ENCODE results near the gene CAMK2D.

Gene CAMK2D

GRCh38 chr4:113613503-113613902 lies 148.0 kb downstream of the CAMK2D start:
- no peak for DNase-seq (ENCODE audit: low read depth in 2 of 3, low spot score in 2 of 3)

GRCh38 chr4:113610537-113610936 lies 151.0 kb downstream of the CAMK2D start:
- DNase-seq (ENCODE audit: low read depth in 2 of 3, low spot score in 2 of 3): no peak

GRCh38 chr4:113607998-113608397 lies 153.5 kb downstream of the CAMK2D start:
- DNase-seq (ENCODE audit: low read depth in 2 of 3, low spot score in 2 of 3): no peak

- DNase-seq (ENCODE audit: low read depth in 2 of 3, low spot score in 2 of 3): no peak
Observed at GRCh38 chr4:113607147-113607720, 154.3 kb downstream of the CAMK2D start.

- DNase-seq (ENCODE audit: low read depth in 2 of 3, low spot score in 2 of 3): no peak
Observed at GRCh38 chr4:113604955-113605354, 156.6 kb downstream of the CAMK2D start.

- no peak for DNase-seq (ENCODE audit: low read depth in 2 of 3, low spot score in 2 of 3)
Observed at GRCh38 chr4:113603911-113604310, 157.6 kb downstream of the CAMK2D start.

GRCh38 chr4:113602646-113603228 lies 158.8 kb downstream of the CAMK2D start:
- no peak for DNase-seq (ENCODE audit: low read depth in 2 of 3, low spot score in 2 of 3)

DNA sequence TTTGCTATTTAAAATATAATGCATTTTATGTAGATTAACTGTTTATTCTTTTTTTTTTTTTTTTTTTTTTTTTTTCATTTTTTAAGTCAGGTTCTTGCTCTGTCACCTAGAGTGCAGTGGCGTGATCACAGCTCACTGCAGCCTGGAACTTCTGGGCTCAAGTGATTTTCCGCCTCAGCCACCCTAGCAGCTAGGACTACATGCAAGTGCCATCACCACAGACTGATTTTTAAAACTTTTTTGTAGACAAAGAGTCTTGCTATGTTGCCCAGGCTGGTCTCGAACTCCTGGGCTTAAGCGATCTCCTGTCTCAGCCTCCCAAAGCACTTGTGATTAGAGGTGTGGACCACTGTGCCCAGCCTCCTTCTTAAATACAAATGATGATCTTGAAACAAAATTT lies 159.9 kb downstream of the CAMK2D start:
- DNase-seq (ENCODE audit: low read depth in 2 of 3, low spot score in 2 of 3): no peak

- no peak for DNase-seq (ENCODE audit: low read depth in 2 of 3, low spot score in 2 of 3)
Observed at GRCh38 chr4:113596396-113596795, 165.1 kb downstream of the CAMK2D start.

DNA sequence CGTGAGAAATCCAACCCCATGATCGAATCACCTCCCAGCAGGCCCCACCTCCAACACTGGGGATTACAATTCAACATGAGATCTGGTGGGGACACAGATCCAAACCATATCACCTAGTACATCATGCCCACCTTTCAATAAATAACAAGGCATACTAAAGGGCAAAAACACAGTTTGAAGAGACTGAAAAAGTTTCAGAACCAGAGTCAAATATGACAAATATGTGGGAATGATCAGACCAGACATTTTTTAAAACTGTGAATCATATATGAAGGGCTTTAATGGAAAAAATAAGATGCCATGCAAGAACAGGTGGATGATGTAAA lies 167.3 kb downstream of the CAMK2D start:
- no peak for DNase-seq (ENCODE audit: low read depth in 2 of 3, low spot score in 2 of 3)

GRCh38 chr4:113593400-113594230 lies 167.9 kb downstream of the CAMK2D start:
- DNase-seq (ENCODE audit: low read depth in 2 of 3, low spot score in 2 of 3): no peak

DNA sequence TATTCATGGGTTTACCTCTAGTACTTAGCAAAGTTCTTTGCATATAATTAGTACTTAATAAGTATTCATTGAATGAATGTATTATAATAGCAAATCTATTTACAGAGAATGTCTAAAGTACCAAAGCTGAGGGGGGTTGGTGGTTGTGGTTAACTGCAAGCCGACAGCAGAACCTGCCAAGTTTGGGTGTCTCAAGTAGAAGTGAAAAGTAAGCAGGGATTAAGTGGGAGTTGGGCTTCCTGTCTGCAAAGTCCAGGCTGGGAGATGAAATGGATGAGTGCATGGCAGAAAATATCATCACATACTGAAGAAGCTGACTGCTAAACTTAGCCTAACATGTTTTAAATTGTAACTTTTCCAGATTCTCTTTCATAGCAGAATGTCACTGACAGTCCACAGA lies 169.6 kb downstream of the CAMK2D start:
- DNase-seq (ENCODE audit: low read depth in 2 of 3, low spot score in 2 of 3): no peak

- DNase-seq (ENCODE audit: low read depth in 2 of 3, low spot score in 2 of 3): no peak
Observed at GRCh38 chr4:113588895-113589668, 172.5 kb downstream of the CAMK2D start.

- DNase-seq (ENCODE audit: low read depth in 2 of 3, low spot score in 2 of 3): no peak
Observed at GRCh38 chr4:113587640-113588275, 173.8 kb downstream of the CAMK2D start.

DNA sequence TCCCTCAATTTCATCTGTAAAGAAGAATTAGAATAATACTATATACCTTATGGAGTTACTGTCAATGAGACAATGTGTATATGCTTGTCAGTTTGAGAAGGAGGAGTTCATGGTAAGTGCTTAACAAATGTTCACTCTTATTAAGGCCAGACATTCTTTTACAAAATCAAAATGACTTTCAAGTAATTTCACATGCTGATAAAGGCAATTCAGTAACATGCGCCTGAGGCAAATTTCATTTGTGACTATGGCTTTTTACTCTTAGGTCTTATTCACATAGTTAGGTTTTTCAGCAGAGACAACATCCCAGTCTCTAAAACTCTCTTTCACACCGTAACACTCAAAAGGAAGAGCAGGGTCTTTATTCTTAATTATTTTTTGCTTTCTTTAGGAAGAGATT lies 174.4 kb downstream of the CAMK2D start:
- DNase-seq (ENCODE audit: low read depth in 2 of 3, low spot score in 2 of 3): no peak

DNA sequence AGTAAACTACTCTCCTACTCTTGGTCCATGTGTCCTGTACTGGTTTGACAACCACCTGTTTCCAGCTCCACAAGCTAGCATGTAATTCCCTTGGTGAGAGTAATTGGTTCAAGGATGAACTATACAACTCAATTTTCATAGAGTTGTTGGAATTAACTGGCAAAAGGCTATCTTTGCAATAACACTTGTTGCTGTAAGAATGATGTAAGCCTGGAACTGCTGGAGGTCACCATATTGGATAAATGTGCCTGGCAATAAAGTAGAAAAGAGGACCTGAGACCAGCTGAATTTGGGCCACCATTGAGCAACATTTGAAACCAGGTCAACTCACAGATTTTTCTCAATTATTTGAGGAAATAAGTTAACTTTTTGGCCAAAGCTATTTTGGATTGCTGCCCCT lies 175.5 kb downstream of the CAMK2D start:
- DNase-seq (ENCODE audit: low read depth in 2 of 3, low spot score in 2 of 3): no peak

GRCh38 chr4:113584407-113585150 lies 177.0 kb downstream of the CAMK2D start:
- no peak for DNase-seq (ENCODE audit: low read depth in 2 of 3, low spot score in 2 of 3)

- no peak for DNase-seq (ENCODE audit: low read depth in 2 of 3, low spot score in 2 of 3)
Observed at GRCh38 chr4:113582737-113583136, 178.8 kb downstream of the CAMK2D start.

- DNase-seq (ENCODE audit: low read depth in 2 of 3, low spot score in 2 of 3): no peak
Observed at GRCh38 chr4:113579360-113579759, 182.2 kb downstream of the CAMK2D start.

DNA sequence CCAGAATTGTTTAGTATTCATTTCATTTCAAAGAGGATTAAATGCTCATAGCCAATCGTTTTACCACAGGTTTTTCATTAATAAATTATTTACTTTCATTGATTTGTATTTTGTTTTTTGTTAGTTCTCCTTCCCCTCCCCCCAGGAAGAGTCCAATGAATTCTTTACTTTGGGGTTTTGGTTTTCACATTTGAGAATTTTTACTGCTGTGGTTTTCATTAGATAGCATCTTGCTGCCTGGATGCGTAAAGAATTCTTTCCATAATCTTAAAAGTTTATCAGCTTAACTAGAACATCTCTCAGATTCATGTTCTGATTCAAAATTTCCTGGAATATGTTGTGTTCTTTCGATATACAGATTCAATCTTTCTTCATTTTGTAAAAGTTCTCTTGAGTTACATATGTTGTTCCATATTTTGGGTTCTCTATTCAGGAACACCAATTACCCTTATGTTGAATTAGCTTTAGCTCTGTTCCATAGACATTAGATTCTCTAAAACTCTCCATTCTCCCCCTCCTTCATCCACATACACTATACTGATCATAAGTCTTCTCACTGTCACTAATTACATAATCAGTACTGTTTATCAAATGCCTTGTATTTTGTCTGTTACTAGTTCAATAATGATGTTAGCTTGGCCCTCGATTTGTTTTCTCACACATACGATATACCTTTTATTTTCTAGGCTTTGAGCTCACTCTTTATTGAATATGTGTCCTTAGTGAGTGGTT lies 184.4 kb downstream of the CAMK2D start:
- DNase-seq (ENCODE audit: low read depth in 2 of 3, low spot score in 2 of 3): no peak
